Keratinocyte (primary cell): ENCODE data around the gene ADGRF5. TPM values are rescaled to one million over a fixed set of nuclear protein-coding genes. Genes with fewer than 3 reads are reported as not detected.

ENCODE experiments used
- DNase-seq: peaks from one replicate; pipeline ENCODE4 v3.0.0-alpha.2; 2011; ENCODE audit warnings: low read depth, missing footprints, low spot score
- FAIRE-seq: peaks from 2 replicates; lab custom pipeline; 2011; peaks lifted over from hg19 to GRCh38; lab: Jason Lieb, UNC
- H2AFZ ChIP-seq: 2 replicates; pipeline ENCODE4 v1.6.0; 2012; ENCODE audit warnings: low read length, control low read depth, inconsistent platforms; ENCODE audit not compliant: control insufficient read depth
- H3K27ac ChIP-seq: 2 replicates; pipeline ENCODE4 v1.5.1; 2011; ENCODE audit warnings: low read length; ENCODE audit not compliant: control insufficient read depth, insufficient read depth
- H3K27me3 ChIP-seq: 3 replicates; pipeline ENCODE4 v1.6.0; 2011; ENCODE audit warnings: low read length; ENCODE audit not compliant: control insufficient read depth, insufficient read depth; ENCODE audit errors: extremely low read depth
- H3K36me3 ChIP-seq, 2 experiments: 2 replicates in 1 of 2; 3 replicates in 1 of 2; pipeline ENCODE4 v1.5.1; 2011; ENCODE audit warnings: low read length in 2 of 2, mild to moderate bottlenecking in 1 of 2; ENCODE audit not compliant: control insufficient read depth in 2 of 2, insufficient read depth in 2 of 2; ENCODE audit errors: extremely low read depth in 1 of 2
- H3K4me1 ChIP-seq: 3 replicates; pipeline ENCODE4 v1.5.1; 2011; ENCODE audit warnings: low read length; ENCODE audit not compliant: control insufficient read depth, insufficient read depth; ENCODE audit errors: extremely low read depth
- H3K4me2 ChIP-seq: 3 replicates; pipeline ENCODE4 v1.6.0; 2011; ENCODE audit warnings: low read depth, low read length; ENCODE audit not compliant: control insufficient read depth, insufficient read depth; ENCODE audit errors: extremely low read depth
- H3K4me3 ChIP-seq, 3 experiments: fragments of 200-600 bp in 1 of 3; sonication (generic) in 1 of 3; 2 replicates in 2 of 3; 3 replicates in 1 of 3; pipeline ENCODE4 v1.5.1; 2011 to 2016; ENCODE audit warnings: low read length in 3 of 3, mild to moderate bottlenecking in 3 of 3, control low read depth in 2 of 3, inconsistent platforms in 1 of 3, low read depth in 1 of 3, mixed read lengths in 1 of 3, mixed run types in 1 of 3, moderate library complexity in 1 of 3; ENCODE audit not compliant: control insufficient read depth in 2 of 3, insufficient read depth in 2 of 3; ENCODE audit errors: extremely low read depth in 1 of 3
- H3K79me2 ChIP-seq: 2 replicates; pipeline ENCODE4 v1.6.0; 2012; ENCODE audit warnings: low read length; ENCODE audit not compliant: control insufficient read depth, insufficient read depth
- H3K9ac ChIP-seq: 3 replicates; pipeline ENCODE4 v1.6.0; 2011; ENCODE audit warnings: low read length; ENCODE audit not compliant: control insufficient read depth, insufficient read depth; ENCODE audit errors: extremely low read depth
- H3K9me1 ChIP-seq: 3 replicates; pipeline ENCODE4 v1.6.0; 2011; ENCODE audit warnings: low read length; ENCODE audit not compliant: control insufficient read depth, insufficient read depth; ENCODE audit errors: extremely low read depth
- H3K9me3 ChIP-seq: 2 replicates; pipeline ENCODE4 v1.5.1; 2012; ENCODE audit warnings: low read depth, low read length; ENCODE audit not compliant: control insufficient read depth
- H4K20me1 ChIP-seq: 3 replicates; pipeline ENCODE4 v1.6.0; 2011; ENCODE audit warnings: low read length; ENCODE audit not compliant: control insufficient read depth, insufficient read depth; ENCODE audit errors: extremely low read depth
- EZH2 ChIP-seq: IDR thresholded peaks from one replicate; pipeline ENCODE4 v1.6.1; 2012; ENCODE audit warnings: inconsistent platforms, mild to moderate bottlenecking, low read length, moderate library complexity
- dilution Hi-C: fragments of 300-500 bp; cut with MboI; formaldehyde crosslinking; loops from one replicate; pipeline ENCODE4 v1.7.0; 2020; ENCODE audit warnings: low sequenced_read_pairs; ENCODE audit not compliant: extremely low pct_ligation_motif_present
- polyA plus RNA-seq, 5 experiments: library from polyadenylated mRNA; depleted of rRNA in 3 of 5; stranded (reverse) in 3 of 5; stranded (forward) in 1 of 5; unstranded in 1 of 5; fragments of >200 nt; gene quantifications; 1 replicate in 1 of 5; 2 replicates in 3 of 5; 3 replicates in 1 of 5; pipeline versions ENCODE4 v1.2.1 to v1.2.3, GENCODE V29; 2011 to 2012; ENCODE audit warnings: missing spikeins in 2 of 5, low read depth in 1 of 5, low replicate concordance in 1 of 5
- TF ChIP-seq, protein P1 (sequence below), 3 experiments: IDR thresholded peaks in 1 of 3; conservative IDR thresholded peaks in 1 of 3; optimal IDR thresholded peaks in 1 of 3; 2 replicates in 2 of 3; 3 replicates in 1 of 3; pipeline versions ENCODE3 to v1.5.1; 2011; ENCODE audit warnings: low read length in 3 of 3, mild to moderate bottlenecking in 3 of 3, moderate library complexity in 2 of 3, control low read depth in 1 of 3, inconsistent platforms in 1 of 3; ENCODE audit not compliant: insufficient read depth in 2 of 3; ENCODE audit errors: extremely low read depth in 1 of 3

The ADGRF5 gene
- polyA plus RNA-seq, 1 donor (not counting 4 experiments of a cell fraction or from before 2014, with no cell fraction given) = not detected

- TF ChIP-seq, protein P1, sequence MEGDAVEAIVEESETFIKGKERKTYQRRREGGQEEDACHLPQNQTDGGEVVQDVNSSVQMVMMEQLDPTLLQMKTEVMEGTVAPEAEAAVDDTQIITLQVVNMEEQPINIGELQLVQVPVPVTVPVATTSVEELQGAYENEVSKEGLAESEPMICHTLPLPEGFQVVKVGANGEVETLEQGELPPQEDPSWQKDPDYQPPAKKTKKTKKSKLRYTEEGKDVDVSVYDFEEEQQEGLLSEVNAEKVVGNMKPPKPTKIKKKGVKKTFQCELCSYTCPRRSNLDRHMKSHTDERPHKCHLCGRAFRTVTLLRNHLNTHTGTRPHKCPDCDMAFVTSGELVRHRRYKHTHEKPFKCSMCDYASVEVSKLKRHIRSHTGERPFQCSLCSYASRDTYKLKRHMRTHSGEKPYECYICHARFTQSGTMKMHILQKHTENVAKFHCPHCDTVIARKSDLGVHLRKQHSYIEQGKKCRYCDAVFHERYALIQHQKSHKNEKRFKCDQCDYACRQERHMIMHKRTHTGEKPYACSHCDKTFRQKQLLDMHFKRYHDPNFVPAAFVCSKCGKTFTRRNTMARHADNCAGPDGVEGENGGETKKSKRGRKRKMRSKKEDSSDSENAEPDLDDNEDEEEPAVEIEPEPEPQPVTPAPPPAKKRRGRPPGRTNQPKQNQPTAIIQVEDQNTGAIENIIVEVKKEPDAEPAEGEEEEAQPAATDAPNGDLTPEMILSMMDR (optimal IDR thresholded peaks at IDR 0.05 in 1 of 3, IDR thresholded peaks at IDR 0.05 in 1 of 3, conservative IDR thresholded peaks at IDR 0.05 in 1 of 3; ENCODE audit: extremely low read depth in 1 of 3, insufficient read depth in 2 of 3, low read length in 3 of 3) = no peak
- no peak for TF ChIP-seq EZH2
- no peak for FAIRE-seq
- no peaks in the 10 kb centered on the region for H3K27me3 ChIP-seq
- no peak overlapping the region for H3K27ac ChIP-seq
- no peaks in the 10 kb centered on the region for H3K9me3 ChIP-seq
- H3K4me2 ChIP-seq = no peak overlapping the region
- no peaks in the 10 kb centered on the region for H4K20me1 ChIP-seq
- H3K36me3 ChIP-seq = no peaks in the 10 kb centered on the region
- H3K4me1 ChIP-seq = no peaks in the 10 kb centered on the region
- H2AFZ ChIP-seq = no peak overlapping the region
- DNase-seq = no peak
- dilution Hi-C loops = no loop called here
- H3K9me1 ChIP-seq = no peaks in the 10 kb centered on the region
- H3K9ac ChIP-seq = no peak overlapping the region
- H3K4me3 ChIP-seq = no peak overlapping the region
- H3K79me2 ChIP-seq = no peaks in the 10 kb centered on the region
These were observed 40.0 kb upstream of the ADGRF5 start for GRCh38 chr6:46961711-46962110.

DNA sequence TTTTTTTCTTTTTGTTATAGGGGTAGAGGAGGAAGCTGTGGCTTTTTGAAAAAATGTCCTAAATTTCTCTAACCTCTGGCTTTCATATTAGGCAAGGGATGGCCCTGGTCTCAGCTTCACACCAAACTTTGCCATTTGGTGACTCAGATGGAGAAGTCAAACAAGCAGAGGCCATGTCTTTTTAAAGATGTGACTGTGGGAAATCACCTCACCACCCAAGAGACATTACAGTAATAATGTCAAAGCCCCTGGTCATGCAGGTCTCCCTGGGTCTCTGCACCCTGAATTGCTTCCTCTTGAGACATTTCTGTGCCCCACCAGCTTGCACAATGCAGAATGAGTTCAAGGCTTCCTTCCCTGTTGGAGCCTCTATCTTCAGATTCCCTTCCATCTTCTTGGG, 39.5 kb upstream of the ADGRF5 start:
- Histone ChIP-seq H3K27me3 (no peaks in the 10 kb centered on the region), H3K36me3 (no peaks in the 10 kb centered on the region), H3K9me1 (no peaks in the 10 kb centered on the region), H3K9ac (no peak overlapping the region), H3K79me2 (no peaks in the 10 kb centered on the region), H2AFZ (no peak overlapping the region), H3K4me2 (no peak overlapping the region), H3K4me1 (no peaks in the 10 kb centered on the region), H3K27ac (no peak overlapping the region), H3K9me3 (no peaks in the 10 kb centered on the region), H4K20me1 (no peaks in the 10 kb centered on the region), H3K4me3 (no peak overlapping the region)
- TF ChIP-seq, protein P1 (optimal IDR thresholded peaks at IDR 0.05 in 1 of 3, IDR thresholded peaks at IDR 0.05 in 1 of 3, conservative IDR thresholded peaks at IDR 0.05 in 1 of 3; ENCODE audit: extremely low read depth in 1 of 3, insufficient read depth in 2 of 3, low read length in 3 of 3) = no peak
- TF ChIP-seq EZH2 = no peak
- DNase-seq (no peak), FAIRE-seq (no peak)
- dilution Hi-C loops = no loop called here
